ENCODE data around the gene ACKR3. TPM values are rescaled to one million over a fixed set of nuclear protein-coding genes. Genes with fewer than 3 reads are reported as not detected.

The ACKR3 gene
- total RNA-seq, 3 donors from 2014 or later, result 15.1 to 39.4 (median 23.6) TPM

- no peaks in the 10 kb centered on the region for H3K36me3 ChIP-seq
- no peak for DNase-seq (ENCODE audit: low spot score in 2 of 2)
- TF ChIP-seq POLR2A (IDR thresholded peaks at IDR 0.05) (no peak), POLR2AphosphoS5 (IDR thresholded peaks at IDR 0.05) (no peak)
- H3K4me1 ChIP-seq, result no peaks in the 10 kb centered on the region
- H3K27me3 ChIP-seq, result no peaks in the 10 kb centered on the region
- no peak overlapping the region for H3K4me3 ChIP-seq
- H3K9me3 ChIP-seq, result no peaks in the 10 kb centered on the region
- no peak overlapping the region for H3K27ac ChIP-seq
- intact Hi-C loops (cut with DNase I; ENCODE audit: low total_unique reads), result no loop called here
Observed at GRCh38 chr2:236631281-236631855, 61.7 kb downstream of the ACKR3 start.

DNA sequence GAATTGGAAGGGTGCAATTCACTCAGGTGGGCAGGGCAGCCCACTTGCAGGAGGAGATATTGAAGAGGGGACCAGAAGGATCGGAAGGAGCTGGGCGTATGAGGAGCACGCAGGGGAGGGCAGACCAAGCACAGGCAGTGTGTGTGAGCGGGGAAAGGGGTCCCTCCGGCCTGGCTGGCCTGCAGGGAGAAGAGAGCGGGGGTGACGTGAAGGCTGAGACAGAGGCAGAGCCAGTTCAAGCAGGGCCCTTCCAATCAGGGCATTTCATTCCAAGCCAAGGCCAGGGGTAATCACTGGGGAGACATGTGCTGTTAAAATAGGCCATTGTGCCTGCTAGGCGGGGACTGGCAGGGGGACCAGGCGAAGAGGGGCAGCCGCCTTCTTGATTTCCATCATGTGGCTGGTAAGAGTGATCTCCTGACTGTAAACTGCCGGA is 62.2 kb downstream of the ACKR3 start:
- intact Hi-C loops (cut with DNase I; ENCODE audit: low total_unique reads), result no loop called here
- Histone ChIP-seq H3K36me3 (no peaks in the 10 kb centered on the region), H3K4me1 (no peaks in the 10 kb centered on the region), H3K4me3 (no peak overlapping the region), H3K27ac (no peak overlapping the region), H3K27me3 (no peaks in the 10 kb centered on the region), H3K9me3 (no peaks in the 10 kb centered on the region)
- no peak for DNase-seq (ENCODE audit: low spot score in 2 of 2)
- TF ChIP-seq CTCF (IDR thresholded peaks at IDR 0.05) (no peak), POLR2AphosphoS5 (IDR thresholded peaks at IDR 0.05) (no peak), POLR2A (IDR thresholded peaks at IDR 0.05) (no peak)

Measured in breast epithelium (tissue), 4 donors.